AG09319 (cell line): ENCODE measurements around the gene LITAFD.
A peak's percentile ranks its signal among the peaks of the same experiment; 100 is the strongest.

ENCODE experiments used
- DNase-seq: peaks from one replicate; pipeline ENCODE4 v3.0.0-alpha.2; 2010; ENCODE audit warnings: low read depth; ENCODE audit errors: extremely low read depth
- CTCF ChIP-seq: IDR thresholded peaks from 2 replicates; pipeline ENCODE4 v1.5.1; 2011; ENCODE audit warnings: low read depth, mild to moderate bottlenecking, inconsistent platforms, low read length, moderate library complexity

The LITAFD gene

GRCh38 chr16:8853611-8854010, 28.5 kb upstream of the LITAFD start:
- DNase-seq = no peak
- no peak for TF ChIP-seq CTCF

GRCh38 chr16:8854298-8854948, 27.7 kb upstream of the LITAFD start:
- no peak for DNase-seq
- no peak for TF ChIP-seq CTCF

- DNase-seq = no peak
- 0 out of 2 replicates have a peak, but pooled peaks have one; percentile 1 for TF ChIP-seq CTCF
Measured at GRCh38 chr16:8855051-8855786, 26.9 kb upstream of the LITAFD start.

GRCh38 chr16:8855972-8856371, 26.2 kb upstream of the LITAFD start:
- TF ChIP-seq CTCF = no peak

GRCh38 chr16:8858994-8859912, 22.9 kb upstream of the LITAFD start:
- TF ChIP-seq CTCF = no peak
- no peak for DNase-seq

More at GRCh38 chr16:8855972-8856371, 26.2 kb upstream of the LITAFD start:
- DNase-seq = no peak

- TF ChIP-seq CTCF = no peak
- no peak for DNase-seq
Measured at GRCh38 chr16:8859913-8860881, 22.0 kb upstream of the LITAFD start.
